GM12891 (cell line): ENCODE results near the gene EPO.

Source experiments
- PAX5 ChIP-seq: IDR thresholded peaks from 2 replicates; pipeline ENCODE4 v1.6.1; 2011; ENCODE audit warnings: low read length, moderate library complexity, mild to moderate bottlenecking; ENCODE audit not compliant: insufficient read depth, severe bottlenecking
- POLR2A ChIP-seq: IDR thresholded peaks from 2 replicates; pipeline ENCODE4 v1.6.1; 2011; ENCODE audit warnings: low read depth, low read length, control low read depth
- POLR2AphosphoS5 ChIP-seq: IDR thresholded peaks from 2 replicates; pipeline ENCODE4 v1.6.1; 2011; ENCODE audit warnings: low read depth, low read length, control low read depth
- SPI1 ChIP-seq: IDR thresholded peaks from 2 replicates; pipeline ENCODE4 v1.6.1; 2011; ENCODE audit warnings: low read depth, low read length, control low read depth

GRCh38 chr7:100763556-100764140 lies 43.4 kb downstream of the EPO start:
- TF ChIP-seq SPI1 (no peak), POLR2A (no peak), POLR2AphosphoS5 (no peak), PAX5 (no peak)
